Kidney epithelial cell (primary cell): Measurements from ENCODE around the gene STAC3. TPM values are rescaled to one million over a fixed set of nuclear protein-coding genes. Genes with fewer than 3 reads are reported as not detected.

ENCODE experiments used
- DNase-seq: peaks from one replicate; pipeline ENCODE4 v3.0.0-alpha.2; 2010; ENCODE audit warnings: low read depth
- H3K27me3 ChIP-seq: 2 replicates; pipeline ENCODE4 v1.6.0; 2011; ENCODE audit warnings: low read length; ENCODE audit not compliant: control insufficient read depth, insufficient read depth
- H3K36me3 ChIP-seq: 2 replicates; pipeline ENCODE4 v1.5.1; 2011; ENCODE audit warnings: low read length; ENCODE audit not compliant: control insufficient read depth, insufficient read depth
- H3K4me3 ChIP-seq: 2 replicates; pipeline ENCODE4 v1.5.1; 2011; ENCODE audit warnings: low read depth, mild to moderate bottlenecking, control low read depth, low read length
- CTCF ChIP-seq: IDR thresholded peaks from 2 replicates; pipeline ENCODE4 v1.5.1; 2011; ENCODE audit warnings: mild to moderate bottlenecking, moderate library complexity, low read length, control low read depth, inconsistent platforms; ENCODE audit not compliant: insufficient read depth, poor library complexity, severe bottlenecking
- total RNA-seq: library from RNA; depleted of rRNA; stranded (reverse); fragments of >200 nt; gene quantifications from 2 replicates; pipeline ENCODE4 v1.2.3, GENCODE V29; 2015

STAC3 gene
- total RNA-seq, 1 donor from 2014 or later, result 0.71 TPM

GRCh38 chr12:57210926-57211692 lies 39.9 kb downstream of the STAC3 start:
- no peak for TF ChIP-seq CTCF
- Histone ChIP-seq H3K27me3 (peaks cover 20% of the 10 kb centered on the region), H3K36me3 (no peaks in the 10 kb centered on the region), H3K4me3 (no peak overlapping the region)
- DNase-seq, result no peak

GRCh38 chr12:57210461-57210860 lies 40.5 kb downstream of the STAC3 start:
- no peak for DNase-seq
- no peak overlapping the region for H3K4me3 ChIP-seq
- peaks cover 2% of the 10 kb centered on the region for H3K36me3 ChIP-seq
- peaks cover 14% of the 10 kb centered on the region for H3K27me3 ChIP-seq
- TF ChIP-seq CTCF, result no peak

GRCh38 chr12:57209916-57210315 lies 41.1 kb downstream of the STAC3 start:
- Histone ChIP-seq H3K4me3 (no peak overlapping the region), H3K27me3 (peaks cover 8% of the 10 kb centered on the region), H3K36me3 (peaks cover 2% of the 10 kb centered on the region)
- TF ChIP-seq CTCF, result no peak
- no peak for DNase-seq

- peaks cover 2% of the 10 kb centered on the region for H3K36me3 ChIP-seq
- no peaks in the 10 kb centered on the region for H3K27me3 ChIP-seq
- no peak for DNase-seq
- no peak for TF ChIP-seq CTCF
- H3K4me3 ChIP-seq, result no peak overlapping the region
Measured at GRCh38 chr12:57208631-57209282, 42.2 kb downstream of the STAC3 start.

GRCh38 chr12:57207731-57208630 lies 43.0 kb downstream of the STAC3 start:
- no peak for TF ChIP-seq CTCF

More at GRCh38 chr12:57207731-57208630, 43.0 kb downstream of the STAC3 start:
- H3K27me3 ChIP-seq, result no peaks in the 10 kb centered on the region
- peaks cover 2% of the 10 kb centered on the region for H3K36me3 ChIP-seq
- H3K4me3 ChIP-seq, result no peak overlapping the region
- no peak for DNase-seq
